Cerebellar nuclear complex (tissue), 1 donor: Measurements from ENCODE around the gene RNF157.
"Not testable (repeated sequence)": the region's sequence is repeated elsewhere in the genome, so short reads cannot be mapped to it uniquely, and the experiment has no call there.

Experiments
- DNase-seq, 2 experiments: peaks; one replicate each; lab custom pipeline; 2025; lab: John Stamatoyannopoulos, UW

RNF157 gene

GRCh38 chr17:76234354-76234679 lies 6.0 kb downstream of the RNF157 start:
- DNase-seq, result no peak

- no peak for DNase-seq
Observed at GRCh38 chr17:76233588-76234353, 6.5 kb downstream of the RNF157 start.

GRCh38 chr17:76232342-76232741 lies 8.0 kb downstream of the RNF157 start:
- DNase-seq, result no peak

DNA sequence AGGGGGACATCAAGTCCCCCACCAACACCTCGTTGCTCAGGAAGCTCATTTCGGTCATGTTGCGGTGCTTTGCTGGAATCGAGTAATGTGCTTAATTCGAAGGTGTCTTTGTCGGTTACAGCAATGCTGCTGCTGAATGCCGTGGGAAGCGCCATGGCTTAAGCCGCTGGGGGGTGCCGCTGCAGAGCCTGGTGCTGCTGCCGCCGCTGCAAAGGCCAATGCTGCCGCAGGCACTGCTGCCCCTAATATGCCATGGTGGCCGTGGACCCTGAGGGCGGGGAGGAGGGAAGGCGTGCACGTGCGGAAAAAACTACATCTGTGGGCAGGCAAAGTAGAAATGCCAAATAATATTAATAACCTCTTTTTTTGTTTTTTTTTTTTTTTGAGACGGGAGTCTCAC lies 13.5 kb downstream of the RNF157 start:
- DNase-seq, result not testable (repeated sequence)

- not testable (repeated sequence) for DNase-seq
Observed at GRCh38 chr17:76225373-76226086, 14.8 kb downstream of the RNF157 start.

GRCh38 chr17:76223802-76224201 lies 16.5 kb downstream of the RNF157 start:
- no peak for DNase-seq

GRCh38 chr17:76219670-76220383 lies 20.5 kb downstream of the RNF157 start:
- no peak for DNase-seq

DNA sequence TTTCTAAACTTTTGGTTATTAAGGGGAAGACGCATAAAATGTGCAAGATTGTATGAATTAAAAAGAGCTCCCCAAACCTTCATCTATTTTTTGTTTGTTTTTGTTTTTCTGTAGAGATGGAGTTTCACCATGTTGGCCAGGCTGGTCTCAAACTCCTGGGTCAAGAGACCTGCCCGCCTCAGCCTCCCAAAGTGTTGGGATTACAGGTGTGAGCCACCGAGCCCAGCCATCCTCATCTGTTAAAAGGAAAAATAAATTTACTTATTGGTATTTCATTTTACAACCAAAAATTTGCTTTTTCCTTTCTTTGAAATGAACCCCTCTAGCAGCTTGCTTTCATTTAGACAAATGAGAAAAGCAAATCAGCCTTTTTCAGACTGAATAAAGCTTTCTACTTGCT lies 23.2 kb downstream of the RNF157 start:
- DNase-seq, result no peak

- no peak for DNase-seq
Observed at GRCh38 chr17:76213491-76213890, 26.8 kb downstream of the RNF157 start.

GRCh38 chr17:76208120-76208519 lies 32.2 kb downstream of the RNF157 start:
- no peak for DNase-seq

- DNase-seq, result no peak
Observed at GRCh38 chr17:76207275-76208059, 32.8 kb downstream of the RNF157 start.

DNA sequence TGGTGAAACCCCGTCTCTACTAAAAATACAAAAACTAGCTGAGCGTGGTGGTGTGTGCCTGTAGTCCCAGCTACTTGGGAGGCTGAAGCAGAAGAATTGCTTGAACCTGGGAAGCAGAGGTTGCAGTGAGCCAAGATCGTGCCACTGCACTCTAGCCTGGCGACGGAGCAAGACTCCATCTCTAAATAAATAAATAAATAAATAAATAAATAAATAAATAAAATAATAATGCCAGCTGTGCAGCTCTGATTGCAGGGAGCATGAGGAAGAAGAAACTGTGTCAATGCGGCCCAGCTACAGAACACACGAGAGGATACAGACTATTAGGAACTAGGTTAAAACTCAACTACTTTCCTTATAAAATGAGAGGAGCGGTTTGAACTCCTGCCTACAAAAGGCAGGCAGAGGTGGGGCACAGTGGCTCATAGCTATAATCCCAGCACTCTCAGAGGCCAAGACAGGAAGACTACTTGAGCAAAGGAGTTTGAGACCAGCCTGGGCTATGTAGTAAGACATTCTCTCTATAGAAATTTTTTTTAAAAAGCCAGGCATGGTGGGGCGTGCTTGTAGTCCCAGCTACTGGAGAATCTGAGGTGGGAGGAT lies 34.6 kb downstream of the RNF157 start:
- not testable (repeated sequence) for DNase-seq

DNA sequence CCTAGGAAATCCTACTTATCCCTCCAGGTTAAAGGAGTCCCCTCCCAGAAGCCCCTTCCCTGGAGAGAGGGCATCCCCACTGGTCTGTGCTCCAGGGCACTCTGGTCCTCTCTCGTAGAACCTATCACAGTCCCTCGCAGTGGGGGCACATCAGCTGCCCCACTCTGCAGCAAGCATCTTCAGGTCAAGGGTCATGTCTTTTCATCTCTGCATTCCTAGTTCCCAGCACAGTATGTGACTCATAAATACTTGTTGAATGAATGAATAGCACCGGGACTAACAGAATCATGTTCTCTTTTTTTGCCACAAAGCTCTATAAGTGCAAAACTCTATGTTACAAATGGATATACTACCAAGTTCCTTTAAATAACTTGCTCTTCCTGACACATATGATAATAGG lies 36.0 kb downstream of the RNF157 start:
- no peak for DNase-seq

DNA sequence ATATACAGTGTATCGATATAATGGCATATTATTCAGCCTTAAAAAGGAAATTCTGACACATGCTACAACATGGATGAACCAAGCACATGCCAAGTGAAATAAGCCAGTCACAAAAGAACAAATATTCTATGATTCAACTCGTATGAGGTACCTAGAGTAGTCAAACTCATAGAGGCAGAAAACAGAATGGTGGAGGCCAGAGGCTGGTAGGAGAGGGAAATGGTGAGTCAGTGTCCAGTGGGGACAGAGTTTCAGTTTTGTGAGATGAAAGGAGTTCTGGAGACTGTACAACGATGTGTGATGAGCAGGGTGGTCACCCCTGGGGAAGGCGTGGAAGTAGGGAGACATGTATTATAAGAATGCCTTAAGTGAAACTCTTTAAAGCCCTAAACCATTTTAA lies 39.9 kb downstream of the RNF157 start:
- DNase-seq, result no peak

DNA sequence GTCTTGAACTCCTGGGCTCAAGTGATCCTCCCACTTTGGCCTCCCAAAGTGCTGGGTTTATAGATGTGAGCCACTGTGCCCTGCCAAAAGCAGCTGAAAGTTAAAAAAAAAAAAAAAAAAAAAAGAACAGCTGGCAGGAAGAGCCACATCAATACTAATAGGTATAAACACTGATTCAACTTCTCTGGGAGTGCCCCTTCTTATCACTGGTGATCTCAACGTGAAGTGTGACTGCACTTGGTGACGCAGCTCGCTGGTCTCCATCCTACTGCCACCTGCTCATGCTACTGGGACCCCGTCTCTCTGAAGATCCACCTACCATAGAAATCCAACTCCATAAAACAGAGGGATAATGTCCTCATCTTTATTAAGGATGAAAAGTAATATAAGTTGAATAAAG lies 40.8 kb downstream of the RNF157 start:
- no peak for DNase-seq

DNA sequence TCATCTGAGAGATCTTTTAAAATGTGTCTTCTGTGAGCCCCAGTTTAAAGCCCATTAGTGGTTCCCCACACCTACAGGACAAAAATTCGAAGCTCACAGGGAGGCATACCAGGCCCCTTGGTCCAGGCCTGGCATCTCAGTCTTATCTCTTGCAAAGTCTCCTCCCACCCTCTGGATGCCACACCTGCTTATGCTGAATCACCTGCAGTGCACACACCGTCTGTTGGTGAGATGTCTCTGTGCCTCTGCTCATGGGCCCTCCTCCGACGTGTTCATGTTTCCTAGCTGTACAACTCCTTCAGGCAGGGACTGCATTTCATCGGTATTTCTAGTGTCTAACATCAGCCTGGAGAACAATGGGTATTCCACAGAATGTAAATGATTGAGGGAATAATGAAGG lies 41.6 kb downstream of the RNF157 start:
- no peak for DNase-seq

DNA sequence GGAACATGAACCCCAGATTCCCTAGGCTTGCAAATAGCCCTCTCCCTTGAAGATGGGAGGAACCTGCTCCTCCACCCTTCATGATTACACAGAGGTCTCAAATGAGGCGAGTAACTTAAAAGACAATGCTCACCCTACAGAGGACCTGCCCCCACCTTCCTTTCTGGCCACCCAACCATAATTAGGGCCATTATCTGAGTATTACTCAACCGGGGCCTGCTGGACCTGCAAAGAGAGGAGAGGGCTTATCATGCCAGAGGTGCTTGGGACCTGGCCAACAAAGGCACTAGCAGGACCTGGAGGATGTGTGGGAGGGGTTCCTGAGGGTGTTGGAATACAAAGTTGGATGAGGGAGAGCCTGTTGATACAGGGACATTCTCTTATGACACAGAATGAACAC lies 42.4 kb downstream of the RNF157 start:
- no peak for DNase-seq

DNA sequence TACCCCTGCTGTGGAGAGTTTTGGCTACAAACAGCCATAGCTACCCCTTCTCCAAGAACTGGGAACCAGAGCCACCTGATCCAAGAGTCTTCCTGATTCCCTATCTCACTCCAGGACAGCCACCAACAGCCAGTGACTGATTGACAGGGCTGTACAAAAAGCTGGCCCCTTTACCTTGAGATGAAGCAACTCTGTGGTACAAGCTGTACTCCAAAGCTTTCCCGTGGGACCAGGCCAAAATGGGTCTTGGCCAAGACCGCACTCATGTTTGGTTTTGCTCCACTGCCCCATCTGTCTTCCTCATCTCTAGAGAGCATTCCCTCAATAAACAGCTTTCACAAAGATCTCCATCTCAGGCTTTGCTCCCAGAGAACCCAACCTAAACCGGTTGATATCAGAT lies 43.6 kb downstream of the RNF157 start:
- DNase-seq, result peak in 1 of 2 experiments; percentile 34

- no peak for DNase-seq
Observed at GRCh38 chr17:76195281-76196096, 44.8 kb downstream of the RNF157 start.

GRCh38 chr17:76193591-76193990 lies 46.7 kb downstream of the RNF157 start:
- DNase-seq, result no peak

- DNase-seq, result no peak
Observed at GRCh38 chr17:76191896-76192295, 48.4 kb downstream of the RNF157 start.
